ENCODE data around the gene RGL2. TPM values are rescaled to one million over a fixed set of nuclear protein-coding genes. Genes with fewer than 3 reads are reported as not detected.

Gene RGL2
- total and polyA plus RNA-seq, 2 of the 13 experiments (the other 11 are each of a cell fraction or from before 2014, with no cell fraction given), result 22.9 to 47.4 TPM

DNA sequence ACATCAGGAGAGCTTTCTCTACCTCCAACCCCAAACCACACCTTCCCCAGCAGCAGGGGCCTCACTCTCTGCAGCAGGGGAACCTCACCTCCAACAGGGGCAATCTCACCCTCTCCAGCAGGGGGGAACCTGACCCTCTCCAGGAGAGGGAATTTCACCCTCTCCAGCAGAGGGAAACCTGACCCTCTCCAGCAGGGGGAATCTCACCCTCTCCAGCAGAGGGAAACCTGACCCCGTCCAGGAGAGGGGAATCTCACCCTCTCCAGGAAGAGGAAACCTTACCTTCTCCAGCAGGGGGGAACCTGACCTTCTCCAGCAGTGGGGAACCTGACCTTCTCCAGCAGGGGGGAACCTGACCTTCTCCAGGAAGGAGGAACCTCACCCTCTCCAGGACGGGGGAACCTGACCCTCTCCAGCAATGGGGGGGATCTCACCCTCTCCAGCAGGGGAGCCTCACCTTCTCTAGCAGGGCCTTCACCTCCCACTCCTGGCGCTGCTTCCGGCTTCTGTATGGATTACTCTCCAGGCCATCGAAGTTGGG, 18.7 kb downstream of the RGL2 start (continued):
- peak; percentile 99 for TF ChIP-seq XRCC5 (optimal IDR thresholded peaks at IDR 0.05; ENCODE audit: low read length)
- no peak for TF ChIP-seq SOX13 (IDR thresholded peaks at IDR 0.05)
- no peak for TF ChIP-seq SOX13 (CRISPR knock-in tag; conservative IDR thresholded peaks at IDR 0.05 in 1 of 2, IDR thresholded peaks at IDR 0.05 in 1 of 2)
- TF ChIP-seq ZNF331 (CRISPR knock-in tag; IDR thresholded peaks at IDR 0.05), result peak; percentile 60
- no peak for TF ChIP-seq GZF1 (CRISPR knock-in tag; IDR thresholded peaks at IDR 0.05)
- TF ChIP-seq MAX (IDR thresholded peaks at IDR 0.05), result peak; percentile 33; the same call in 1 of the 2 replicates
- TF ChIP-seq GATAD2A (CRISPR knock-in tag; IDR thresholded peaks at IDR 0.05), result peak; percentile 50; the same call in 1 of the 2 replicates
- no peak for TF ChIP-seq ZSCAN31 (CRISPR knock-in tag; IDR thresholded peaks at IDR 0.05; ENCODE audit: low read depth)
- TF ChIP-seq ZFP37 (CRISPR knock-in tag; IDR thresholded peaks at IDR 0.05; ENCODE audit: borderline replicate concordance), result no peak
- TF ChIP-seq STAG1 (CRISPR knock-in tag; IDR thresholded peaks at IDR 0.05), result peak; percentile 86
- 0 out of 2 replicates have a peak, but pooled peaks have one; percentile 41 for TF ChIP-seq ZNF124 (CRISPR knock-in tag; IDR thresholded peaks at IDR 0.05)
- no peak for TF ChIP-seq HNRNPLL (IDR thresholded peaks at IDR 0.05; ENCODE audit: low read depth, low read length, poor library complexity, severe bottlenecking)
- peak; percentile 48; the same call in 1 of the 2 replicates for TF ChIP-seq ZNF614 (CRISPR knock-in tag; IDR thresholded peaks at IDR 0.05; ENCODE audit: borderline replicate concordance)
- peak; percentile 89 for TF ChIP-seq SIX4 (CRISPR knock-in tag; IDR thresholded peaks at IDR 0.05)
- no peak for TF ChIP-seq MED8 (CRISPR knock-in tag; IDR thresholded peaks at IDR 0.05; ENCODE audit: insufficient replicate concordance)
- TF ChIP-seq KLF6 (CRISPR knock-in tag; IDR thresholded peaks at IDR 0.05), result no peak
- TF ChIP-seq, protein P1, sequence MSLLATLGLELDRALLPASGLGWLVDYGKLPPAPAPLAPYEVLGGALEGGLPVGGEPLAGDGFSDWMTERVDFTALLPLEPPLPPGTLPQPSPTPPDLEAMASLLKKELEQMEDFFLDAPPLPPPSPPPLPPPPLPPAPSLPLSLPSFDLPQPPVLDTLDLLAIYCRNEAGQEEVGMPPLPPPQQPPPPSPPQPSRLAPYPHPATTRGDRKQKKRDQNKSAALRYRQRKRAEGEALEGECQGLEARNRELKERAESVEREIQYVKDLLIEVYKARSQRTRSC (CRISPR knock-in tag; IDR thresholded peaks at IDR 0.05; ENCODE audit: low read depth), result no peak
- TF ChIP-seq, protein P2, sequence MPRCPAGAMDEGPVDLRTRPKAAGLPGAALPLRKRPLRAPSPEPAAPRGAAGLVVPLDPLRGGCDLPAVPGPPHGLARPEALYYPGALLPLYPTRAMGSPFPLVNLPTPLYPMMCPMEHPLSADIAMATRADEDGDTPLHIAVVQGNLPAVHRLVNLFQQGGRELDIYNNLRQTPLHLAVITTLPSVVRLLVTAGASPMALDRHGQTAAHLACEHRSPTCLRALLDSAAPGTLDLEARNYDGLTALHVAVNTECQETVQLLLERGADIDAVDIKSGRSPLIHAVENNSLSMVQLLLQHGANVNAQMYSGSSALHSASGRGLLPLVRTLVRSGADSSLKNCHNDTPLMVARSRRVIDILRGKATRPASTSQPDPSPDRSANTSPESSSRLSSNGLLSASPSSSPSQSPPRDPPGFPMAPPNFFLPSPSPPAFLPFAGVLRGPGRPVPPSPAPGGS (CRISPR knock-in tag; IDR thresholded peaks at IDR 0.05), result no peak
- TF ChIP-seq ZNF281 (CRISPR knock-in tag; IDR thresholded peaks at IDR 0.05; ENCODE audit: borderline replicate concordance), result no peak
- TF ChIP-seq PREB (CRISPR knock-in tag; IDR thresholded peaks at IDR 0.05), result no peak
- TF ChIP-seq SSRP1 (CRISPR knock-in tag; IDR thresholded peaks at IDR 0.05), result peak; percentile 89; the same call in 1 of the 2 replicates
- peak; percentile 91 to 92 for TF ChIP-seq HMGXB4 (CRISPR knock-in tag; IDR thresholded peaks at IDR 0.05; ENCODE audit: borderline replicate concordance in 1 of 2, low read depth in 1 of 2)
- TF ChIP-seq REXO4 (CRISPR knock-in tag; IDR thresholded peaks at IDR 0.05; ENCODE audit: borderline replicate concordance), result no peak

Measured in HepG2 (cell line).